ENCODE results near the gene TMEM18.

TMEM18 gene

DNA sequence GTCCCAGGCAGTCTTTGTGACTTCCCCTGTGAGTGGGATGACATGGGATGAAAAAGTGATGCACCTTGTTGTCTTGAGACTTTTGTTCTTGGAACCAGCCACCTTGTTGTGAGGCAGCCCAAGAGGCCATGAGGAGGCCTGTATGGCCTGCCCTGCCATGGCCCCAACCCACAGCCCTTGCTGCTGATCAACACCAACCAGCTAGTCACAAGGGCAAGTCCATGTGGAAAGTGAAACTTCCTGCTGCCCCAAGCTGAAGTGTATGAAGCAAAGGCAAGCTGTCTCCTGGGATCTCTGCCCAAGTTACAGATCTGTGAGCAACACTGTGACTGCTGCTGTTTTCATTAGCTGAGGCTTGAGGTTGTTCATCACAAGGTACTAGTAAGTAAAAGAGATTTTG, 21.6 kb downstream of the TMEM18 start:
- no peak overlapping the region for H3K4me3 ChIP-seq (ENCODE audit: low read depth, low read length)
- TF ChIP-seq, protein P1, sequence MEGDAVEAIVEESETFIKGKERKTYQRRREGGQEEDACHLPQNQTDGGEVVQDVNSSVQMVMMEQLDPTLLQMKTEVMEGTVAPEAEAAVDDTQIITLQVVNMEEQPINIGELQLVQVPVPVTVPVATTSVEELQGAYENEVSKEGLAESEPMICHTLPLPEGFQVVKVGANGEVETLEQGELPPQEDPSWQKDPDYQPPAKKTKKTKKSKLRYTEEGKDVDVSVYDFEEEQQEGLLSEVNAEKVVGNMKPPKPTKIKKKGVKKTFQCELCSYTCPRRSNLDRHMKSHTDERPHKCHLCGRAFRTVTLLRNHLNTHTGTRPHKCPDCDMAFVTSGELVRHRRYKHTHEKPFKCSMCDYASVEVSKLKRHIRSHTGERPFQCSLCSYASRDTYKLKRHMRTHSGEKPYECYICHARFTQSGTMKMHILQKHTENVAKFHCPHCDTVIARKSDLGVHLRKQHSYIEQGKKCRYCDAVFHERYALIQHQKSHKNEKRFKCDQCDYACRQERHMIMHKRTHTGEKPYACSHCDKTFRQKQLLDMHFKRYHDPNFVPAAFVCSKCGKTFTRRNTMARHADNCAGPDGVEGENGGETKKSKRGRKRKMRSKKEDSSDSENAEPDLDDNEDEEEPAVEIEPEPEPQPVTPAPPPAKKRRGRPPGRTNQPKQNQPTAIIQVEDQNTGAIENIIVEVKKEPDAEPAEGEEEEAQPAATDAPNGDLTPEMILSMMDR (IDR thresholded peaks at IDR 0.05; ENCODE audit: low read depth, low read length, missing control alignments), result no peak
- DNase-seq (ENCODE audit: low read depth), result no peak

- no peak overlapping the region for H3K4me3 ChIP-seq (ENCODE audit: low read depth, low read length)
- no peak for DNase-seq (ENCODE audit: low read depth)
- TF ChIP-seq, protein P1 (IDR thresholded peaks at IDR 0.05; ENCODE audit: low read depth, low read length, missing control alignments), result no peak
Measured at GRCh38 chr2:654896-655295, 22.3 kb downstream of the TMEM18 start.

GRCh38 chr2:653645-654425, 23.4 kb downstream of the TMEM18 start:
- TF ChIP-seq, protein P1 (IDR thresholded peaks at IDR 0.05; ENCODE audit: low read depth, low read length, missing control alignments), result no peak
- no peak for DNase-seq (ENCODE audit: low read depth)
- no peak overlapping the region for H3K4me3 ChIP-seq (ENCODE audit: low read depth, low read length)

GRCh38 chr2:652881-653480, 24.2 kb downstream of the TMEM18 start:
- DNase-seq (ENCODE audit: low read depth), result no peak
- no peak overlapping the region for H3K4me3 ChIP-seq (ENCODE audit: low read depth, low read length)
- TF ChIP-seq, protein P1 (IDR thresholded peaks at IDR 0.05; ENCODE audit: low read depth, low read length, missing control alignments), result no peak

DNA sequence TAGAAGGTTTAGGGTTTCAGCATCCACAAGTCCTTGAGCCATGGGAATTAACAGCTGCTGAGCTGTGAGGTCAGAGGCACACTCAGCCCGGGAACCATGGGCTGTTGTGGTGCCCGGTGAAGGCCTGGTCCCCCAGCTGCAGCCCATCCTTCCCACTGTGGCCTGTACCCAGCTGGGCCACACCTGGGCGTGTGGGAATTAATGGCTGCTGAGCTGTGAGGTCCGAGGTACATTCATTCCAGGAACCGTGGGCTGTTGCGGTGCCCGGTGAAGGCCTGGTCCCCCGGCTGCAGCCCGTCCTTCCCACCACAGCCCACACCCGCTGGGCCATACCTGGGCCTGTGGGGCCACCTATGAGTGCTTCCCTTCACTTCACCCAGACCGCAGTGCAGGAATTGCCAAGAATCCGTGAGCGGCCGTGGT, 25.2 kb downstream of the TMEM18 start:
- TF ChIP-seq, protein P1 (IDR thresholded peaks at IDR 0.05; ENCODE audit: low read depth, low read length, missing control alignments), result no peak
- H3K4me3 ChIP-seq (ENCODE audit: low read depth, low read length), result no peak overlapping the region
- DNase-seq (ENCODE audit: low read depth), result no peak

DNA sequence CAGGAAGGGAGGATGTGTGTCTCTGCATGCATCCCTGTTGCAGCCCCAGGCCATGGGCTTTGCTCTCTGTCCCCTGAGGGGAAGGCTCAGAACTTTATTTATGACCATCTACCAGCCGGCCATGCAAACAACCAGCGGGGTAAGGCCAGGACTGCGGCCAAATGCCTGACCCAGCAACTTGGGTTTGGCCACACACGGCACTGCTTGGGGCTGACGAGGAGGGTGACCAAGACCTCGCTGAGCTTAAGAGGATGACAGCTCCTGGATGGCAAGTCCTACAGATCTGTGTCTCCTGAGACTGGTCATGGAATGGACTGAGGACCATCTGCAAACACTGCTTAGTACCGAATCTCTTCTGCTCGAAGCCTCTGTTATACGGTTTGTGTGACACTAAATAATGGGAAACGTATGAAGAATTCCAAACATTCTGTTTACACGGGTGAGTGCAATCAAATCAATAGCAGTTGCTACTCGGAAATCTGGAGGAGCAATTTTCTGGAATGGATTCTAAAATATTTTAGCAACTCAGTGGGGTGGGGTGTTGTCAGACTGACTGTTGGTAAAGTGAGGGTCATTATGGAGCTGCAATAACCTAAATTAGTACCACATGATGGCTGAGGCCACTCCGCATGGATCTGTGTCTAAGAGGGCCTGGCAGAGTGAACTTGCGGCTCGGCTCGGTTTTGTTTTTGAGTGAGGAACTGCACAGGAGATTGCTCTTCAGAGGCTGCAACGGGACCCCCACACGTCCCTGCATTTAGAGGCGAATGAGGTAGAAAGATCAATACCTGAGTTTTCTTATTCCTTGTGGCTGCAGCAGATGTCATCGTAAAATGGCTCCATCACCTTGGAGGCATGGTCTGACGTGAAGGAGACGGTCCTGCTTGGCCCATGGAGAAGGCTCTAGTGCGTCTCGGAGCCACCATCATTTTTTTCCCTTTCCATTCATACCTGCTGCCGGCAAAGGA, 26.6 kb downstream of the TMEM18 start:
- no peak for DNase-seq (ENCODE audit: low read depth)
- no peak overlapping the region for H3K4me3 ChIP-seq (ENCODE audit: low read depth, low read length)
- TF ChIP-seq, protein P1 (IDR thresholded peaks at IDR 0.05; ENCODE audit: low read depth, low read length, missing control alignments), result no peak
